SK-N-SH treated with all-trans-retinoic acid at 6 μM for 48 hours (cell line): ENCODE data around the gene CCDC120.

Experiments used
- ATAC-seq: fragments of 200-7000 bp; cut with Tn5 transposase; 3 replicates; pipeline ENCODE4 v1.9.1; 2020; ENCODE audit warnings: mild to moderate bottlenecking, moderate library complexity
- ARNTL ChIP-seq: fragments of 450-650 bp; formaldehyde crosslinking; IDR thresholded peaks from 2 replicates; pipeline ENCODE4 v1.5.0; 2020; ENCODE audit warnings: low read depth, mild to moderate bottlenecking, moderate library complexity, borderline replicate concordance
- BACH2 ChIP-seq: fragments of 250-450 bp; sonication (Bioruptor Pico); IDR thresholded peaks from 2 replicates; pipeline ENCODE4 v1.9.0; 2021; ENCODE audit warnings: mild to moderate bottlenecking, borderline replicate concordance
- CREB5 ChIP-seq: fragments of 250-450 bp; sonication (Bioruptor Pico); IDR thresholded peaks from 2 replicates; pipeline ENCODE4 v1.5.1; 2020; ENCODE audit warnings: low read depth, mild to moderate bottlenecking, moderate library complexity
- CSDC2 ChIP-seq: fragments of 250-450 bp; sonication (Bioruptor Pico); IDR thresholded peaks from 2 replicates; pipeline ENCODE4 v1.5.0; 2020; ENCODE audit warnings: mild to moderate bottlenecking, moderate library complexity
- CSRNP3 ChIP-seq: fragments of 250-450 bp; sonication (Bioruptor Pico); IDR thresholded peaks from 2 replicates; pipeline ENCODE4 v1.5.1; 2021; ENCODE audit warnings: mild to moderate bottlenecking, moderate library complexity
- ESRRG ChIP-seq: fragments of 250-450 bp; sonication (Bioruptor Pico); IDR thresholded peaks from 2 replicates; pipeline ENCODE4 v1.6.1; 2021; ENCODE audit warnings: mild to moderate bottlenecking
- GLIS3 ChIP-seq: fragments of 250-450 bp; sonication (Bioruptor Pico); IDR thresholded peaks from 2 replicates; pipeline ENCODE4 v1.5.0; 2020; ENCODE audit warnings: mild to moderate bottlenecking, moderate library complexity
- ISL1 ChIP-seq: fragments of 250-450 bp; sonication (Bioruptor Pico); IDR thresholded peaks from 2 replicates; pipeline ENCODE4 v2.1.2; 2022; ENCODE audit warnings: mild to moderate bottlenecking, moderate library complexity
- OSR1 ChIP-seq: fragments of 250-450 bp; sonication (Bioruptor Pico); IDR thresholded peaks from 2 replicates; pipeline ENCODE4 v1.8.0; 2022; ENCODE audit warnings: moderate library complexity, mild to moderate bottlenecking, inconsistent platforms
- PATZ1 ChIP-seq: fragments of 250-450 bp; sonication (Bioruptor Pico); IDR thresholded peaks from 2 replicates; pipeline ENCODE4 v1.8.0; 2020; ENCODE audit warnings: mild to moderate bottlenecking, moderate library complexity, borderline replicate concordance
- POU6F1 ChIP-seq: fragments of 250-450 bp; sonication (Bioruptor Pico); IDR thresholded peaks from 2 replicates; pipeline ENCODE4 v1.8.0; 2021; ENCODE audit warnings: low read depth, mild to moderate bottlenecking, moderate library complexity, borderline replicate concordance
- PPARA ChIP-seq: fragments of 250-450 bp; sonication (Bioruptor Pico); IDR thresholded peaks from 2 replicates; pipeline ENCODE4 v1.5.0; 2020; ENCODE audit warnings: mild to moderate bottlenecking, borderline replicate concordance
- RARB ChIP-seq: fragments of 250-450 bp; sonication (Bioruptor Pico); IDR thresholded peaks from 2 replicates; pipeline ENCODE4 v1.8.0; 2021; ENCODE audit warnings: mild to moderate bottlenecking, moderate library complexity
- SNAI2 ChIP-seq: fragments of 250-450 bp; sonication (Bioruptor Pico); IDR thresholded peaks from 2 replicates; pipeline ENCODE4 v1.5.0; 2020; ENCODE audit warnings: mild to moderate bottlenecking, moderate library complexity
- TCF4 ChIP-seq: fragments of 250-450 bp; sonication (Bioruptor Pico); IDR thresholded peaks from 2 replicates; pipeline ENCODE4 v1.8.0; 2021; ENCODE audit warnings: mild to moderate bottlenecking, moderate library complexity, borderline replicate concordance
- TOX ChIP-seq: fragments of 250-450 bp; sonication (Bioruptor Pico); IDR thresholded peaks from 2 replicates; pipeline ENCODE4 v1.8.0; 2021; ENCODE audit warnings: mild to moderate bottlenecking, moderate library complexity, borderline replicate concordance
- TSHZ2 ChIP-seq: fragments of 250-450 bp; sonication (Bioruptor Pico); IDR thresholded peaks from 2 replicates; pipeline ENCODE4 v1.5.0; 2020; ENCODE audit warnings: mild to moderate bottlenecking, moderate library complexity
- ZC3H10 ChIP-seq: fragments of 250-450 bp; sonication (Bioruptor Pico); IDR thresholded peaks from 2 replicates; pipeline ENCODE4 v1.5.1; 2021; ENCODE audit warnings: mild to moderate bottlenecking, moderate library complexity
- ZFP30 ChIP-seq: fragments of 450-650 bp; formaldehyde crosslinking; IDR thresholded peaks from 2 replicates; pipeline ENCODE4 v1.5.0; 2022; ENCODE audit warnings: mild to moderate bottlenecking, moderate library complexity
- ZNF565 ChIP-seq: fragments of 450-650 bp; formaldehyde crosslinking; conservative IDR thresholded peaks from 2 replicates; pipeline ENCODE4 v1.5.0; 2020; ENCODE audit warnings: low read depth, mild to moderate bottlenecking, moderate library complexity
- ZNF70 ChIP-seq: fragments of 450-650 bp; formaldehyde crosslinking; IDR thresholded peaks from 2 replicates; pipeline ENCODE4 v1.5.0; 2020; ENCODE audit warnings: mild to moderate bottlenecking, moderate library complexity
- ZNF8 ChIP-seq: fragments of 450-650 bp; formaldehyde crosslinking; IDR thresholded peaks from 2 replicates; pipeline ENCODE4 v1.5.0; 2020; ENCODE audit warnings: mild to moderate bottlenecking, moderate library complexity

Gene CCDC120

GRCh38 chrX:49110417-49110816, 51.6 kb downstream of the CCDC120 start:
- TF ChIP-seq OSR1 (CRISPR knock-in tag) (no peak), TCF4 (CRISPR knock-in tag) (no peak), GLIS3 (no peak), BACH2 (CRISPR knock-in tag) (no peak), ZNF8 (CRISPR knock-in tag) (no peak), TSHZ2 (CRISPR knock-in tag) (no peak), CREB5 (CRISPR knock-in tag) (no peak), ZFP30 (CRISPR knock-in tag) (no peak), ZNF70 (CRISPR knock-in tag) (no peak), ZNF565 (CRISPR knock-in tag) (no peak), ISL1 (CRISPR knock-in tag) (no peak), SNAI2 (CRISPR knock-in tag) (no peak), TOX (CRISPR knock-in tag) (no peak), ESRRG (CRISPR knock-in tag) (no peak), ZC3H10 (CRISPR knock-in tag) (no peak)
- TF ChIP-seq, all 23 proteins: peak for 0
- no peak for ATAC-seq

- ATAC-seq, result no peak
These were observed 53.0 kb downstream of the CCDC120 start for GRCh38 chrX:49111791-49112190.

GRCh38 chrX:49116076-49116475, 57.3 kb downstream of the CCDC120 start:
- no peak for ATAC-seq
- TF ChIP-seq ZFP30 (CRISPR knock-in tag) (no peak), ESRRG (CRISPR knock-in tag) (no peak), ZNF8 (CRISPR knock-in tag) (no peak), PATZ1 (CRISPR knock-in tag) (no peak), ARNTL (CRISPR knock-in tag) (no peak), CSDC2 (no peak), ISL1 (CRISPR knock-in tag) (no peak), ZNF70 (CRISPR knock-in tag) (no peak), RARB (CRISPR knock-in tag) (no peak), GLIS3 (no peak), POU6F1 (CRISPR knock-in tag) (no peak), ZC3H10 (CRISPR knock-in tag) (no peak), TOX (CRISPR knock-in tag) (no peak), PPARA (CRISPR knock-in tag) (no peak), ZNF565 (CRISPR knock-in tag) (no peak), TCF4 (CRISPR knock-in tag) (no peak)

More at GRCh38 chrX:49111791-49112190, 53.0 kb downstream of the CCDC120 start:
- TF ChIP-seq CSRNP3 (CRISPR knock-in tag), result no peak
- TF ChIP-seq CREB5 (CRISPR knock-in tag), result no peak
